GM23338 (cell line): ENCODE measurements around the gene DONSON. TPM values are rescaled to one million over a fixed set of nuclear protein-coding genes. Genes with fewer than 3 reads are reported as not detected.
A peak's percentile ranks its signal among the peaks of the same experiment; 100 is the strongest.
"Not testable (repeated sequence)": the region's sequence is repeated elsewhere in the genome, so short reads cannot be mapped to it uniquely, and the experiment has no call there.

Source experiments
- ATAC-seq: fragments of 200-7000 bp; cut with Tn5 transposase; 3 replicates; pipeline ENCODE4 v1.9.1; 2020
- DNase-seq: peaks from one replicate; pipeline ENCODE4 v3.0.0-alpha.2; 2015; ENCODE audit warnings: low spot score
- H2AFZ ChIP-seq: fragments of 200-600 bp; sonication (generic); 2 replicates; pipeline ENCODE4 v1.8.0; 2016; ENCODE audit warnings: antibody characterized with exemption, mild to moderate bottlenecking, moderate library complexity
- H3F3A ChIP-seq: fragments of 200-600 bp; sonication (generic); replicated peaks from 2 replicates; pipeline ENCODE4 v1.8.0; 2017; ENCODE audit warnings: antibody characterized with exemption, mixed run types, low read depth
- H3K27ac ChIP-seq: fragments of 200-600 bp; sonication (generic); 2 replicates; pipeline ENCODE4 v1.6.1; 2016; ENCODE audit warnings: low read depth
- H3K27me3 ChIP-seq: fragments of 200-600 bp; sonication (generic); 2 replicates; pipeline ENCODE4 v1.8.0; 2016; ENCODE audit warnings: mild to moderate bottlenecking, mixed run types, moderate library complexity; ENCODE audit not compliant: insufficient read depth
- H3K36me3 ChIP-seq: fragments of 200-600 bp; sonication (generic); 2 replicates; pipeline ENCODE4 v1.8.0; 2016; ENCODE audit warnings: mild to moderate bottlenecking; ENCODE audit not compliant: insufficient read depth
- H3K4me1 ChIP-seq: fragments of 200-600 bp; sonication (generic); 2 replicates; pipeline ENCODE4 v1.8.0; 2016; ENCODE audit warnings: mild to moderate bottlenecking, moderate library complexity; ENCODE audit not compliant: insufficient read depth
- H3K4me2 ChIP-seq: fragments of 200-600 bp; sonication (generic); 2 replicates; pipeline ENCODE4 v1.7.1; 2017; ENCODE audit warnings: mixed run types
- H3K4me3 ChIP-seq: fragments of 200-600 bp; sonication (generic); 2 replicates; pipeline ENCODE4 v1.6.1; 2016; ENCODE audit warnings: mixed run types
- H3K79me2 ChIP-seq: fragments of 200-600 bp; sonication (generic); replicated peaks from 2 replicates; pipeline ENCODE4 v1.8.0; 2017; ENCODE audit warnings: mild to moderate bottlenecking; ENCODE audit not compliant: insufficient read depth
- H3K9me2 ChIP-seq: fragments of 200-600 bp; sonication (generic); 2 replicates; pipeline ENCODE4 v1.8.0; 2017; ENCODE audit not compliant: insufficient read depth
- H4K20me1 ChIP-seq: fragments of 200-600 bp; sonication (generic); replicated peaks from 2 replicates; pipeline ENCODE4 v1.8.0; 2017; ENCODE audit warnings: mild to moderate bottlenecking; ENCODE audit not compliant: insufficient read depth
- H3K27ac Mint-ChIP-seq: 2 replicates; pipeline ENCODE4 v1.8.0; 2020; ENCODE audit warnings: inconsistent platforms, mild to moderate bottlenecking, moderate library complexity, mixed read lengths
- H3K27me3 Mint-ChIP-seq: 3 replicates; pipeline ENCODE4 v1.8.0; 2022; ENCODE audit warnings: low read depth, mild to moderate bottlenecking, moderate library complexity, mixed read lengths, inconsistent platforms; ENCODE audit not compliant: insufficient read depth, poor library complexity
- H3K36me3 Mint-ChIP-seq: 3 replicates; pipeline ENCODE4 v1.8.0; 2021; ENCODE audit warnings: low read depth, mild to moderate bottlenecking, inconsistent platforms, moderate library complexity, mixed read lengths
- H3K4me1 Mint-ChIP-seq: 3 replicates; pipeline ENCODE4 v1.8.0; 2020; ENCODE audit warnings: mild to moderate bottlenecking, inconsistent platforms, mixed read lengths
- H3K4me3 Mint-ChIP-seq: 3 replicates; pipeline ENCODE4 v1.8.0; 2021; ENCODE audit warnings: moderate library complexity, mild to moderate bottlenecking, inconsistent platforms, mixed read lengths
- H3K9me3 Mint-ChIP-seq: 3 replicates; pipeline ENCODE4 v1.8.0; 2020; ENCODE audit warnings: moderate library complexity, mild to moderate bottlenecking, inconsistent platforms, mixed read lengths
- CREB1 ChIP-seq: fragments of 250-450 bp; sonication (Bioruptor Pico); IDR thresholded peaks from 2 replicates; pipeline ENCODE4 v1.5.0; 2020; ENCODE audit warnings: low read depth, mild to moderate bottlenecking, moderate library complexity
- CTCF ChIP-seq, 2 experiments: fragments of 200-600 bp in 1 of 2; sonication (generic) in 1 of 2; conservative IDR thresholded peaks; 2 replicates each; pipeline versions ENCODE4 v1.5.1 to v1.6.1; 2016 to 2017; ENCODE audit warnings: antibody characterized with exemption in 2 of 2, low read depth in 2 of 2, mild to moderate bottlenecking in 2 of 2, moderate library complexity in 1 of 2
- ETS1 ChIP-seq: IDR thresholded peaks from 2 replicates; pipeline ENCODE4 v1.6.1; 2016; ENCODE audit warnings: antibody characterized with exemption
- EZH2 ChIP-seq: fragments of 200-600 bp; sonication (generic); IDR thresholded peaks from one replicate; pipeline ENCODE4 v1.8.0; 2017; ENCODE audit warnings: antibody characterized with exemption, mild to moderate bottlenecking, low read depth; ENCODE audit not compliant: unreplicated experiment
- EZH2phosphoT487 ChIP-seq: fragments of 200-600 bp; sonication (generic); IDR thresholded peaks from one replicate; pipeline ENCODE4 v1.8.1; 2018; ENCODE audit warnings: antibody characterized with exemption; ENCODE audit not compliant: unreplicated experiment
- REST ChIP-seq: IDR thresholded peaks from one replicate; pipeline ENCODE4 v1.6.1; 2018; ENCODE audit warnings: antibody characterized with exemption; ENCODE audit not compliant: unreplicated experiment
- ZNF114 ChIP-seq: fragments of 250-450 bp; sonication (Bioruptor Pico); IDR thresholded peaks from 2 replicates; pipeline ENCODE4 v1.5.0; 2020; ENCODE audit warnings: mild to moderate bottlenecking, moderate library complexity
- ZNF331 ChIP-seq: fragments of 250-450 bp; sonication (Bioruptor Pico); IDR thresholded peaks from 2 replicates; pipeline ENCODE4 v1.5.0; 2020; ENCODE audit warnings: low read depth, mild to moderate bottlenecking, moderate library complexity
- polyA plus RNA-seq: library from polyadenylated mRNA; unstranded; fragments of >200 nt; fragmentation: Nextera tagmentation; extraction: Ambion mirVana; gene quantifications from 2 replicates; pipeline ENCODE4 v1.2.1, GENCODE V29; 2016
- total RNA-seq: library from RNA; depleted of rRNA; stranded (reverse); fragments of >200 nt; shearing (Covaris generic); gene quantifications from 2 replicates; pipeline ENCODE4 v1.2.3, GENCODE V29; 2014

Gene DONSON
- total and polyA plus RNA-seq, 2 experiments from 2014 or later: 32.9 to 35.2 TPM

- no peak for TF ChIP-seq EZH2
Observed at GRCh38 chr21:33634254-33634653, 45.8 kb upstream of the DONSON start (continued).

- H3K79me2 ChIP-seq, H4K20me1 ChIP-seq, H3K27ac Mint-ChIP-seq, H3K9me2 ChIP-seq, H3K27ac ChIP-seq, H2AFZ ChIP-seq, H3F3A ChIP-seq, DNase-seq, H3K4me3 Mint-ChIP-seq, ATAC-seq, H3K27me3 ChIP-seq, H3K9me3 Mint-ChIP-seq, H3K4me2 ChIP-seq, H3K4me3 ChIP-seq, H3K36me3 ChIP-seq, H3K4me1 ChIP-seq, H3K27me3 Mint-ChIP-seq: not testable (repeated sequence)
- Mint-ChIP-seq H3K4me1 (peaks cover 15% of the 10 kb centered on the region; the same call in 2 of the 3 replicates), H3K36me3 (peaks cover 24% of the 10 kb centered on the region)
Observed at GRCh38 chr21:33626151-33626550, 37.7 kb upstream of the DONSON start.

- no peaks in the 10 kb centered on the region for H3K9me2 ChIP-seq
- ATAC-seq: peak; percentile 89
- TF ChIP-seq ETS1 (no peak), EZH2phosphoT487 (no peak), CTCF (conservative IDR thresholded peaks at IDR 0.05; ENCODE audit: low read depth in 2 of 2) (no peak), REST (no peak), CREB1 (no peak), EZH2 (no peak), ZNF114 (CRISPR knock-in tag) (no peak), ZNF331 (CRISPR knock-in tag) (no peak)
Observed at GRCh38 chr21:33622253-33622652, 33.8 kb upstream of the DONSON start.

More at GRCh38 chr21:33622253-33622652, 33.8 kb upstream of the DONSON start:
- H3K27ac ChIP-seq: no peak overlapping the region
- no peaks in the 10 kb centered on the region for H3K79me2 ChIP-seq
- H3K4me2 ChIP-seq: no peak overlapping the region
- Mint-ChIP-seq H3K4me3 (no peak overlapping the region), H3K4me1 (peaks cover 16% of the 10 kb centered on the region), H3K27ac (no peak overlapping the region; the same call in 1 of the 2 replicates), H3K9me3 (no peaks in the 10 kb centered on the region), H3K36me3 (peaks cover 23% of the 10 kb centered on the region), H3K27me3 (no peaks in the 10 kb centered on the region)
- no peaks in the 10 kb centered on the region for H3K27me3 ChIP-seq
- no peaks in the 10 kb centered on the region for H3K36me3 ChIP-seq
- H3K4me3 ChIP-seq: no peak overlapping the region
- H3K4me1 ChIP-seq: peaks cover 13% of the 10 kb centered on the region; the same call in 1 of the 2 replicates
- no peaks in the 10 kb centered on the region for H3F3A ChIP-seq
- DNase-seq: peak; percentile 65
- H2AFZ ChIP-seq: no peak overlapping the region
- H4K20me1 ChIP-seq: no peaks in the 10 kb centered on the region
